HG03469 (cell line): ENCODE measurements around the gene DUSP1.

Experiments
- ATAC-seq: cut with Tn5 transposase; IDR thresholded peaks from one replicate; pipeline ENCODE4 v1.9.1; 2021; ENCODE audit warnings: mild to moderate bottlenecking, moderate library complexity, moderate number of reproducible peaks; ENCODE audit not compliant: unreplicated experiment

Gene DUSP1

GRCh38 chr5:172782169-172783039 is 11.4 kb upstream of the DUSP1 start:
- no peak for ATAC-seq

- no peak for ATAC-seq
Measured at GRCh38 chr5:172779691-172780341, 8.8 kb upstream of the DUSP1 start.

DNA sequence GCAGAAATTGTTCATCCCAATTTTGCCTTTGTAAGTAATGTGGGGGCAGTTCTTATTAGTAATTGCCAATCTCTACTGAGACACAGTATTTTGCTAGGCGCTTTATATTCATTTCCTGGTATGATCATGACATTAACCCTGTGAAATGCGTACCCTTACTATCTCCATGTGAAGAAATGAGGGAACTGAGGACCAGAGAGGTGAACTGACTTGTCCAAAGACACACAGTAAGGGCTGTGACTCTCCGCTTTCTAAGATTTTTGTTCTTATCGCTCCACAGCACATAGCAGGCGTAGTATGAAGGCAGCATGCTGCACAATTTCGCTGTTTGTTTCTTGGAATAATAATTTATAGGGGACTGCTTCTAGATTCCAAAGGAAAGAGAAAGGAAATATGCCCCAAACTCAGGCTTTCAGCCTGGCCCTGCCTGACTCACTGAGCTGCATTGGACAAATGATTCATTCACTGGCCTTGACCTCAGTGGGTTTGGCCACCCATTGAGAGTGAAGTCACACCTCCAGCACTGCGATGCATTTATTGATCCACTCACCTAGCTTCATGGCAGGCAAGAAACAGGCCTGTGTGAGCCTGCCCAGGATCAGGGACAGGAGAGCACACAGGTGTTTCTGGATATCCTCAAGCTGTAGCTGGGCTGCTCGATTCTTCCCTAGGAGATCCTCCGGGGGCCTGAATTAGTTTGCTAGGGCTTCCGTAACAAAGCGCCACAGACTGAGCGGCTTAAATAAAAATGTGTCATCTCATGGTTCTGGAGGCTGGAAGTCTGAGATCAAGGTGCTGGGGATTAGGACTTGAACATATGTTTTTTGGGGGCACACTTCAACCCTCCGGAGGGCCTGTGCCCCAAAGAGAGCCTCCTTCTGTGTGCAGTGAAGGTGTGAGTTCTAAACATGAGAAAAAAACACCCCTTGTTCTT is 7.2 kb upstream of the DUSP1 start:
- ATAC-seq: peak; percentile 12

DNA sequence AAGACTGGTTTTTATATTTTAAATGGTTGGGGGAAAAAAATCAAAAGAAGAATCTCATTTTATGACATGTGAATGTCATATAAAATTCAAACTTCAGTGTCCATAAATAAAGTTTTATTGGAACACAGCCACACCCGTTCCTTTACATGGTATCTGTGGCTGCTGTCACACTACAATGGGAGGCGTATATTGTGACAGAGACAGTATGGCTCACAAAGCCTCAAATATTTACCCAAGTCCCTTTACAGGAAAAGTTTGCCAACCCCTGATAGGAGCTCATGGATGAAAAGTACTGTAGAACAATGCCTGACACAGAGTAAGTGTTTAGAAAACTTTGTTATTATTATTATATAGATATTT is 5.2 kb upstream of the DUSP1 start:
- ATAC-seq: no peak

GRCh38 chr5:172775326-172776234 is 4.6 kb upstream of the DUSP1 start:
- ATAC-seq: no peak

- ATAC-seq: no peak
Measured at GRCh38 chr5:172774561-172775315, 3.7 kb upstream of the DUSP1 start.

DNA sequence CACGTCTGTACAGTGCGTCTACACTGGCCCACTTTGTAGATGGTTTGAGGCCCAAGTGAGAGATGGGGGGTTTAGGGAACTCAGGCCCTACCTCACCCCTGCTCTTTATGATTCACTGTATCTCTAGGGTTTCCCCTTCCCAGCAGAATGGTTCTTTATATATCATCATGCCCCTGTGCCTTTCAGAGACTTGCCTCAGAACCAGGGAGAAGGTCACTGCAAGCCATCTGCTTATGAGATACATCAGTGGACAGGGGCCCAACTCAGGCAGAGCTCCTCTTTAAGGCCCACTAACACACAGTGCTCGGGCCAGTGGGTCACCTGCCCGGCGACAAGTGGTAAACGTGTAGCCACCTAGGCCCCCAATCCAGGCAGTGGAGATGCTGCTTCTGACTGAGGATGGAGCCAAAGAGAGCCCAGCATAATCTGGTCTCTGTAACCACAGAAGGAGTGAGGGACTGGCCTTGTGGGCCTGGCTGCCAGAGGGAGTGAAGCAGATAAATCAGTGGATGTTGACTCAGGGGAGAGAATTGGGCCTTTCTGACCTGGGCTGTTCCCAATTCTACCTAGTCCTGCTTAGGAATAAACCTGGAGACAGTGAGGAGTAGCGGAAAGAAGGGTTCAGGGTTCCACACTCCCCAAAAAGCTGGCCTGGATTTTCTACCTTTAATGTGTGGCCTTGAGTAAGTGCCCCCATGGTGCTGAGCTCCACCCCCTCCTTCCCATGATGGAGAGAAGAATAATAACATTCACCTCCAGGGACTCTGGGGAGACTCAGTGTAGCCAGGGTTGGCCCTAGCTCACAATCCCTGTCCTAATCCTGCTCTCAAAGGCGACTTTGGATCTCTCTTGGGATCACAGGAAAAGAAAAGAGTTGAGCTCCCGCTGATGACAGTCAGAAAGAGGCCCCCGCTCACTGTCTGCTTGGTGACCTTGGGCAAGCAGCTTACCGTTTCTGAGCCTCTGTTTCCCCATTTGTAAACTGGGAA is 2.8 kb upstream of the DUSP1 start:
- ATAC-seq: no peak

DNA sequence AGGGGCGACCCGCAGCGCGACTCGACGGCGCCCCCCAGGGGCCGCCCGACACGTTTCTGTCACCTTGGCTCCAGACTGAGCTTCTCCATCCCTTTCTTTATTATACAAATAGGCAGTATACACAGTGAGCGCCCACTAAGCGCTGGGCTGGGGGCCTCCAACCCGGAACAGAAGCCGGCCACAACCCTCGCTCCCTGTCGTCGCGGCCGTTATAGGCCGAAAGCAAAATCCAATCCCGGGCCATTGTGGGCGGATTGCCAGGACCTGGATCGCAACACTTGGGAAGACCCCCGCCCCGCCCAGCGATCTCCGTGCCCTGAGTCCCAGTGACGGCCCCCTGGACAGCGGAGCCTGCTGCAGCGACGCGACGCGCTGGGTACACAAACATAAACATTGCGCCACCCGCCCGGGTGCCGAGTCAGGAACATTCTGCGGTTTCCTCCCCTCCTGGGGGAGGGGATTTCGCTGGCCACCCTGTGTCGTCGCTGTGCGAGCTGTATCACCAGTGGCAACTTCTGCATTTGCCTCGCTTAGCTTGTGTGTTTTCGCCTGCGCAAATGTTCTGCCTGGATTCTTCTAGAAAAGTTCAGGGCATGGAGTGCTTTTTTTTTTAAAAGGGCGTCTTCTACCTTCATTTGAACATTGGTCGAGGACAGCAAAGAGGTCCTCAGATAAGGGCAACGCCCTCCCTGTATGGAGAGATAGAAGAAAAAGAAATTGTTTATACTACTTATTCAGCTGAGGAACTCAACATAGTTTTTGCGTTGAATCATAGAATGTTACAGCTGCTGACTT is 1.3 kb upstream of the DUSP1 start:
- ATAC-seq: no peak

GRCh38 chr5:172771439-172772111 is 580 bp upstream of the DUSP1 start:
- no peak for ATAC-seq

DNA sequence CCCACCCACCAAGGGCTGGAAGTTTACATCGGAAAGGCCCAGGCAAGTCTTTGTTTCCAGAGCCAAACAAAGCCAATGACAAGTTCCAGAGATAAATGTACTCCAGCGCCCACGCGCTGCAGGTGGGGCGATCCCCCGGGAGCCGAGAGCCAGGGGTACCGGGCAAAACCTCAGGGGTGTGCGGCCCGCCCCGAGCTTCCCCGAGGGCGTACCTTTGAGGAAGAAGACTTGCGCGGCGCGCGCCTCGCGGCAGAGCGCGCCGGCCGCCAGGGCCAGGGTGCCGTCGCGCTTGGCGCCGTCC is 671 bp downstream of the DUSP1 start:
- no peak for ATAC-seq

GRCh38 chr5:172769616-172770373 is 1.2 kb downstream of the DUSP1 start:
- ATAC-seq: no peak

DNA sequence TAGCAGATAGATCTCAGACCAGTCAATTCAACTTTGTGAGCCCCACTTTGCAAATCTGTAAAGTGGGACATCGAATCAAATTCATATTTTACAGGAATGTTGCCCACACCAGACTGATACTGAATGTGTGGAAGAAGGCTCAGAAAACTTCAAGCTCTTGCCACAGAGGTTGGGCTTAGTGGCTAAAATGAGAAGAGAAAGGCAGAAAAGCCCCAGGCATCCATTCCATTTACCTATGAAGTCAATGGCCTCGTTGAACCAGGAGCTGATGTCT is 1.7 kb downstream of the DUSP1 start:
- ATAC-seq: no peak

- ATAC-seq: no peak
Measured at GRCh38 chr5:172768573-172769341, 2.2 kb downstream of the DUSP1 start.

DNA sequence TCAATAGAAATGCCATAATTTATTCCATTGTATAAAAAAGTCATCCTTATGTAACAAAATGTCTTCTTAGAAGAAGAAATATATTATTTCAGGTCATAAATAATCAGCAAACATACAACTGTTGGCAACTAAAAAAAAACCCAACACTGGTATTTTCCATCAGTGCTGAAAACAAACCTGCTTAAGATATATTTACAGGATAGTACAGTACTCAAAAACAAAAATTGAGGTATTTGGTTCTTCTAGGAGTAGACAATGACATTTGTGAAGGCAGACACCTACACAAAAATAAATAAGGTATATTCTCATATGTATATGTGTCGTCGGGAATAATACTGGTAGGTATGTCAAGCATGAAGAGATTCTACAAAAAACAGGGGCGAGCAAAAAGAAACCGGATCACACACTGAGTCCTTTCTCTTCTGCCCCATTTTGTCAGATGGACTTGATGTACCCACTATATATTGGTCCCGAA is 2.9 kb downstream of the DUSP1 start:
- no peak for ATAC-seq

- no peak for ATAC-seq
Measured at GRCh38 chr5:172766287-172767108, 4.5 kb downstream of the DUSP1 start.
